ENCODE measurements around the gene RNF187.
"Not testable (repeated sequence)": the region's sequence is repeated elsewhere in the genome, so short reads cannot be mapped to it uniquely, and the experiment has no call there.

The RNF187 gene

DNA sequence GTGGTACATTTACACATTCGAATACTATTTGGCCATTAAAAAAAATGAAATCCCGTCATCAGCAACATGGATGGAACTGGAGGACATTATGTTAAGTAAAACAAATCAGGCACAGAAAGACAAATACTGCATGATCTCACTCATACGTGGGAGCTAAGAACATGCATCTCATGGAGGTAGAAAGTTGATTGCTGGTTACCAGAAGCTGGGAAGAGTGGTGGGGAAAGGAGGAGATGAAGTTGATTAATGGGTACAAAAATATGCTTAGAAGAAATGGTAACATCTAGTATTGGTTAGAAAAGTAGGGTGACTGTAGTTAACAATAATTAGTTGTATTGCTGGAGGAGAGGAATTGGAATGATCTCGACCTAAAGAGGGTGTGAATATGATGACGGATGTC, 24.6 kb upstream of the RNF187 start:
- Histone ChIP-seq H3K36me3 (ENCODE audit: control insufficient read depth in 1 of 2, insufficient read depth in 2 of 2, low read length in 2 of 2) (no peaks in the 10 kb centered on the region), H3K4me3 (ENCODE audit: low read depth in 1 of 2, low read length in 2 of 2) (no peak overlapping the region), H3K27ac (ENCODE audit: low read length) (no peak overlapping the region), H3K27me3 (ENCODE audit: low read depth, low read length) (peaks cover 44% of the 10 kb centered on the region), H3K4me1 (ENCODE audit: control insufficient read depth in 1 of 2, insufficient read depth in 2 of 2, low read length in 2 of 2) (peaks cover 0 to 38% of the 10 kb centered on the region in 2 donors), H3K9me3 (ENCODE audit: control insufficient read depth in 1 of 2, low read length in 2 of 2) (no peaks in the 10 kb centered on the region)

DNA sequence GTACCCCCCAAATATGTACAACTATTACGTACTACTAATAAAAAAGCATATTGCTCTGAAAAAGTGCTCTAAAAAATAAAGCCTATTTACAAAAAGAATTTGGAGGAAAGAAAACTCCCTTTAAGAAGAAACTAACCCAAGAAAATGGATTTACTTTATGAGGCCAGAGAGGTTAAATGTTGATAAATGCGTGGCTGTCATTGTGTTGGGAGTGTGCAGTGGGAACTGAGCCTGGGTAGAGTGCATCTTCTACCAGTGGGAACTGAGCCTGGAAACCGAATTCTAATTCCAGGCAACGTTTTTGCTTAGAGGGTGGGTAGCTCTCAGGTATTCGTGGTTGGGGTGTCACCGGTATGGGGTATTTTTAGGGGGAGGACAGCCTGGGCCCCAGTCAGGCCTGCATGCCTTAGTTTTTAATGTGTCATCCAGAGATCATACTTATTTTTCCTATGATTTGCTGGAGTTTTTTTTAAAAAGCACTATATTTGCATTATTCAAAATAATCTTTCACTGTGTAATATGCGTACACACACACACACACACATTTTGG, 24.1 kb upstream of the RNF187 start:
- Histone ChIP-seq H3K36me3 (ENCODE audit: control insufficient read depth in 1 of 2, insufficient read depth in 2 of 2, low read length in 2 of 2) (no peaks in the 10 kb centered on the region), H3K4me1 (ENCODE audit: control insufficient read depth in 1 of 2, insufficient read depth in 2 of 2, low read length in 2 of 2) (peaks cover 0 to 33% of the 10 kb centered on the region in 2 donors), H3K4me3 (ENCODE audit: low read depth in 1 of 2, low read length in 2 of 2) (no peak overlapping the region), H3K9me3 (ENCODE audit: control insufficient read depth in 1 of 2, low read length in 2 of 2) (no peaks in the 10 kb centered on the region), H3K27me3 (ENCODE audit: low read depth, low read length) (peaks cover 49% of the 10 kb centered on the region), H3K27ac (ENCODE audit: low read length) (no peak overlapping the region)

DNA sequence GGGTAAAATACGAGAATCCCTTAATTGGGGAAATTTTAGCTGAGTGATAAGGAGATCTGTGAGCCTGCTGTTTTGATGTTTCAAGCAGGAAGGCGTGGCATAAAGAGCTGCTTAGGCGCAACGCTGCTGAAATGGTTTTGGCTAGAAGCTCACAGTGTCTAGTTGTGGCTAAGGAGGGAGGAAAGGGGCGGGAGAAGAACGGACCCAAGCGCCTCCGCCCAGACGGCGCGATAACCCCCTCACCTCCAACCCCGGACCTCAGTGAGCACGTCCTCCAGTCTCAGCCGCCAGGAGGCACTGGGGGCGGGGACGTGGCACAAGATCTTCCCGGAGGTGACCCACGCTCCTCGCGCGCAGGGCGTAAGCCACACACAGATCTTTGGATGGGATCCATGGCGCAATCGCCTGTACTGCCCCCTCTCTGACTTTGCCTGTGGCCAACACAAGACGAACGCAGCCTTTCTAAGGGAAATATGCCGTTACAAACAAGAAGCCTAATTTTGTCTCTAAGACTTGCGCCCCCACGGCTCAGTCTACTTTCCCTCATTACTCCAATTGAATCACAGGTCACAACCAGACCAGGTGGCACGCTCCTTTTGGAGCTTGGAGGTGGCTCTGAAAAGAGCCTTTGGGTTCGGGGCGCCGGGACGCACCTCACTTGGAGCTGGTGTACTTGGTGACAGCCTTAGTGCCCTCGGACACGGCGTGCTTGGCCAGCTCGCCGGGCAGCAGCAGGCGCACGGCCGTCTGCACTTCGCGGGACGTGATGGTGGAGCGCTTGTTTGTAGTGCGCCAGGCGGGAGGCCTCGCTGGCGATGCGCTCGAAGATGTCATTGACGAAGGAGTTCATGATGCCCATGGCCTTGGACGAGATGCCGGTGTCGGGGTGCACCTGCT, 23.4 kb upstream of the RNF187 start:
- no peak overlapping the region for H3K27ac ChIP-seq (ENCODE audit: low read length)

GRCh38 chr1:228464487-228464983, 22.6 kb upstream of the RNF187 start:
- Histone ChIP-seq H3K4me1 (ENCODE audit: control insufficient read depth in 1 of 2, insufficient read depth in 2 of 2, low read length in 2 of 2) (peaks cover 0 to 20% of the 10 kb centered on the region in 2 donors), H3K27me3 (ENCODE audit: low read depth, low read length) (peaks cover 60% of the 10 kb centered on the region), H3K36me3 (ENCODE audit: control insufficient read depth in 1 of 2, insufficient read depth in 2 of 2, low read length in 2 of 2) (no peaks in the 10 kb centered on the region), H3K9me3 (ENCODE audit: control insufficient read depth in 1 of 2, low read length in 2 of 2) (no peaks in the 10 kb centered on the region), H3K4me3 (ENCODE audit: low read depth in 1 of 2, low read length in 2 of 2) (peak overlapping the region; percentile 48 to 51), H3K27ac (ENCODE audit: low read length) (no peak overlapping the region)

More for the DNA sequence above, 23.4 kb upstream of the RNF187 start:
- H3K9me3 ChIP-seq (ENCODE audit: control insufficient read depth in 1 of 2, low read length in 2 of 2): no peaks in the 10 kb centered on the region
- peak overlapping the region; percentile 48 to 51 for H3K4me3 ChIP-seq (ENCODE audit: low read depth in 1 of 2, low read length in 2 of 2)
- H3K4me1 ChIP-seq (ENCODE audit: control insufficient read depth in 1 of 2, insufficient read depth in 2 of 2, low read length in 2 of 2): peaks cover 0 to 27% of the 10 kb centered on the region in 2 donors
- no peaks in the 10 kb centered on the region for H3K36me3 ChIP-seq (ENCODE audit: control insufficient read depth in 1 of 2, insufficient read depth in 2 of 2, low read length in 2 of 2)
- peaks cover 55% of the 10 kb centered on the region for H3K27me3 ChIP-seq (ENCODE audit: low read depth, low read length)

GRCh38 chr1:228465141-228465540, 22.0 kb upstream of the RNF187 start:
- Histone ChIP-seq H3K4me1 (ENCODE audit: control insufficient read depth in 1 of 2, insufficient read depth in 2 of 2, low read length in 2 of 2) (peaks cover 0 to 18% of the 10 kb centered on the region in 2 donors), H3K27me3 (ENCODE audit: low read depth, low read length) (peaks cover 64% of the 10 kb centered on the region), H3K4me3 (ENCODE audit: low read depth in 1 of 2, low read length in 2 of 2) (peak overlapping the region; percentile 48 to 51), H3K36me3 (ENCODE audit: control insufficient read depth in 1 of 2, insufficient read depth in 2 of 2, low read length in 2 of 2) (no peaks in the 10 kb centered on the region), H3K9me3 (ENCODE audit: control insufficient read depth in 1 of 2, low read length in 2 of 2) (no peaks in the 10 kb centered on the region), H3K27ac (ENCODE audit: low read length) (no peak overlapping the region)

- no peak overlapping the region for H3K27ac ChIP-seq (ENCODE audit: low read length)
- no peaks in the 10 kb centered on the region for H3K36me3 ChIP-seq (ENCODE audit: control insufficient read depth in 1 of 2, insufficient read depth in 2 of 2, low read length in 2 of 2)
- H3K4me1 ChIP-seq (ENCODE audit: control insufficient read depth in 1 of 2, insufficient read depth in 2 of 2, low read length in 2 of 2): peaks cover 0 to 18% of the 10 kb centered on the region in 2 donors
- no peaks in the 10 kb centered on the region for H3K9me3 ChIP-seq (ENCODE audit: control insufficient read depth in 1 of 2, low read length in 2 of 2)
- H3K27me3 ChIP-seq (ENCODE audit: low read depth, low read length): peaks cover 64% of the 10 kb centered on the region
- no peak overlapping the region for H3K4me3 ChIP-seq (ENCODE audit: low read depth in 1 of 2, low read length in 2 of 2)
Measured at GRCh38 chr1:228465571-228466146, 21.5 kb upstream of the RNF187 start.

DNA sequence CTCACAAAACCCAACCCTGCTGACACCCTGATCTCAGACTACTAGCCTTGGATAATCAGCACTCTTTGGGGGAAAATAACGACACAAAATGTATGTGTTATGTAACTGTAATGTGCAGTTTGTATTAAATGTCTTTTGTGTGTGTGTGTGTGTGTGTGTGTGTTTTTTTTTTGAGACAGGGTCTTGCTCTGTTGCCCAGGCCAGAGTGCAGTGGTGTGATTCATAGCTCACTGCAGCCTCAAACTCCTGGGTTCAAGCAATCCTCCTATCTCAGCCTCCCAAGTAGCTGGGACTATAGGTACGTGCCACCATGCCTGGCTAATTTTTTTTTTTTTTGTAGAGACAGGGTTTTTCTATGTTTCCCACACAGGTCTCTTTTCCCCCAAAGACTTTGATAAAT, 19.0 kb upstream of the RNF187 start:
- H3K27me3 ChIP-seq (ENCODE audit: low read depth, low read length): peaks cover 50% of the 10 kb centered on the region

DNA sequence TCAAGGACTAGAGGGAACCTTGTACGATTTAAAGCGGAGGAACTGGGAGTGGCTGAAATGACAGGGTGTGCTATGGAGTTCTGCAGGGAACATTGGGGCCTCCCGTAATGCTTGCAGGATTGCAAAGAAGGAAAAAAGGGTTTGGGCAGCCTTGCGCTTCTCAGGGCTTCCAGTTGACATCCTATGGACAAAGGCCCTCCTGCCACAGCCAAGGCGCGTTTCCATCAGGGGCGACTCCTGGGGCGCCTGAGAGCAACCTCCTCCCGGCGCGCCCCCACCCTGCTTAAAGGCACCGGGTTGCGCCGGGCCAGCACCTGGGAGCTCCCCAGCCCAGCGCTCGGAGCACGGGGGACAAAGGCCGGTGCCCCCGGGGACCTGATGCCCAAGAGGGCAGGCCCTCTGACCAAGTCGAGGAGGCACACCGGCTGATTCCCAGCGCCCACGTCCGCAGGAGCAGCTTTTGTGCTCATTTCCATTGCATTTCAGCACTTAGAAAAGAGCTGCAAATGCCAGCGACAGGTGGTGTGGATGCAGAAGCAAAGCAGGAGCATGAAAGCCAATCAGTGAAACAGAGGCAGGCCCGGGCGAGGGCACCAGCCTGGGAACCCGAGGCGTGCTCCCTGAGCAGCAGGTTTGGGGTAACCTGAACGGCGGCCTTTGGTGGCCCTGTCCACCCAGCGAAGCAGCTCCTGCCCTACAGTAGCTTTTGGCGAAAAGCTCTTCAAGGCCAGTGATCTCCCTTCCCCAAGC, 17.6 kb upstream of the RNF187 start:
- Histone ChIP-seq H3K4me3 (ENCODE audit: low read depth in 1 of 2, low read length in 2 of 2) (no peak overlapping the region), H3K4me1 (ENCODE audit: control insufficient read depth in 1 of 2, insufficient read depth in 2 of 2, low read length in 2 of 2) (peaks cover 0 to 7% of the 10 kb centered on the region in 2 donors), H3K36me3 (ENCODE audit: control insufficient read depth in 1 of 2, insufficient read depth in 2 of 2, low read length in 2 of 2) (no peaks in the 10 kb centered on the region), H3K9me3 (ENCODE audit: control insufficient read depth in 1 of 2, low read length in 2 of 2) (no peaks in the 10 kb centered on the region), H3K27ac (ENCODE audit: low read length) (no peak overlapping the region), H3K27me3 (ENCODE audit: low read depth, low read length) (peaks cover 40% of the 10 kb centered on the region)

More for the DNA sequence above, 19.0 kb upstream of the RNF187 start:
- not testable (repeated sequence) for H3K36me3 ChIP-seq (ENCODE audit: control insufficient read depth in 1 of 2, insufficient read depth in 2 of 2, low read length in 2 of 2); H3K9me3 ChIP-seq (ENCODE audit: control insufficient read depth in 1 of 2, low read length in 2 of 2); H3K4me3 ChIP-seq (ENCODE audit: low read depth in 1 of 2, low read length in 2 of 2); H3K27ac ChIP-seq (ENCODE audit: low read length)
- H3K4me1 ChIP-seq (ENCODE audit: control insufficient read depth in 1 of 2, insufficient read depth in 2 of 2, low read length in 2 of 2): peaks cover 0 to 18% of the 10 kb centered on the region in 2 donors

GRCh38 chr1:228471154-228471761, 15.9 kb upstream of the RNF187 start:
- H3K4me1 ChIP-seq (ENCODE audit: control insufficient read depth in 1 of 2, insufficient read depth in 2 of 2, low read length in 2 of 2): no peaks in the 10 kb centered on the region
- no peaks in the 10 kb centered on the region for H3K9me3 ChIP-seq (ENCODE audit: control insufficient read depth in 1 of 2, low read length in 2 of 2)
- H3K27me3 ChIP-seq (ENCODE audit: low read depth, low read length): peaks cover 31% of the 10 kb centered on the region
- H3K27ac ChIP-seq (ENCODE audit: low read length): no peak overlapping the region
- H3K4me3 ChIP-seq (ENCODE audit: low read depth in 1 of 2, low read length in 2 of 2): no peak overlapping the region
- H3K36me3 ChIP-seq (ENCODE audit: control insufficient read depth in 1 of 2, insufficient read depth in 2 of 2, low read length in 2 of 2): no peaks in the 10 kb centered on the region

DNA sequence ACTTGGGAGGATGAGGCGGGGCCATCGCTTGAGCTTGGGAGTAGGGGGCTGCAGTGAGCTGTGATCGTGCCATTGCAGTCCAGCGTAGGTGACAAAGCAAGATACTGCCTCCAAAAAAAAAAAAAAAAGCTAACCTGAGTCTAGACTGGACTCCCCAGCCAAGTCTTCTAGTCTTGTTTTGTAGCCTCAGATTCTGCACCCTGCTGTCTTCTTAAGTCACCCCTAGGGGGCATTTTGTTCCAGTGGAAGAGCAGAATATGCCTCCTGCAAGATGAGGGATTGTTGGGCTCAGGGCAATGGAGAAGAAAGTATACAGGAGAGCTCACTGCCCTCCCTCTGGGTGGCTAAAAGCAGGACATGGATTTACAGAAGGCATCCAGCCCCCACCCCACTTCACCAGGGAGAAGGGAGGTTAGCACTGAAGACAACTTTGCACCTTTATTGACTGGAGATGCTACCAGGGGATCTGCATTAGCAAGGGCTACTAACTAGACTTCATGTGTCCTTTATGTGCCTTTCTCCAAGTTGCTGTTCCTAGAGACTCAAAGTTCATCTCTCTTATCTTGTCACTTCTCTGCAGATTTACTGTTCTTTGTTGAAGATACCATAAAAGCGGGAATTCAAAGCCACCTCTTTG, 15.3 kb upstream of the RNF187 start:
- no peaks in the 10 kb centered on the region for H3K9me3 ChIP-seq (ENCODE audit: control insufficient read depth in 1 of 2, low read length in 2 of 2)
- H3K4me1 ChIP-seq (ENCODE audit: control insufficient read depth in 1 of 2, insufficient read depth in 2 of 2, low read length in 2 of 2): no peaks in the 10 kb centered on the region
- H3K27ac ChIP-seq (ENCODE audit: low read length): no peak overlapping the region
- peaks cover 30% of the 10 kb centered on the region for H3K27me3 ChIP-seq (ENCODE audit: low read depth, low read length)
- no peak overlapping the region for H3K4me3 ChIP-seq (ENCODE audit: low read depth in 1 of 2, low read length in 2 of 2)
- H3K36me3 ChIP-seq (ENCODE audit: control insufficient read depth in 1 of 2, insufficient read depth in 2 of 2, low read length in 2 of 2): no peaks in the 10 kb centered on the region

Data from muscle layer of duodenum (tissue), 2 donors.